ENCODE measurements around the gene SPATC1L.

DNA sequence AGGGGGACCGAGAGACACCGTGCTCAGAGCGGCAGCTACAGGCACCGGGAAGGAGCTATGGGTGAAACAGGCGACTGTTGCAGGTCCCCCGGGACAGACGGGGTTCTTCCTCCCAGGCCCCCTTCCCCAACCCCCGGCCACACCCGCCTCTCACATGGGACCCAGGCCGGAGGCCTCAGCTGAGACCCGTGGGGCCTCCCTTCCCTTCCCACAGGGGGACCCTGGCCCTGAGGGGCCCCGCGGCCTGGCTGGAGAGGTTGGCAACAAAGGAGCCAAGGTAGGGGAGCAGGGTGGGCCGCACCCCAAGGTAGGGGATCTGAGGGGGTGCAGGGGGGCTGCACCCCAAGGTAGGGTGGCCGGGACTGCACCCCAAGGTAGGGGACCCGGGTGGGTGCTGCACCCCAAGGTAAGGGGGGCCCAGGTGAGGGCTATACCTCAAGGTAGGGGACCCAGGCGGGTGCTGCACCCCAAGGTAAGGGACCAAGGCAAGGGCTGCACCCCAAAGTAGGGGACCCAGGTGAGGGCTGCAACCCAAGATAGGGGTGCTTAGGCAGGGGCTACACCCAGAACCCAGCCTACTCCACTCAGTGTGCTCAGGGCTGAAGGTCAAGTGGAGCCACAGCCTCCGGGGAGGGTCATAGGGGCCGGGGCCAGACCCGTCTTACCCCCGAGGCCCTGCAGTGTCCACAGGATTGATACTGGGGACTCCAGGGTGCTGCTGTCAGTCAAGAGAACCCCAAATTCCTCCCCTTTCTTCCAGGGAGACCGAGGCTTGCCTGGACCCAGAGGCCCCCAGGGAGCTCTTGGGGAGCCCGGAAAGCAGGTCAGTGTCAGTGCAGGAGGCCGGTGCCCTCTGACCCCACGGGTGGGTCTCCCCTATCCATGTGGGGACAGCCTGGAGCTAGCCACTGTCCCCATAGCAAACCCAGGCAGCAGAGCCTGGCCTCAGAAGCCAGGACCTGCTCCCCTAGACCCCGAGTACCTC, 63.7 kb downstream of the SPATC1L start:
- TF ChIP-seq GATA2 (IDR thresholded peaks at IDR 0.05; ENCODE audit: low read depth, low read length) (no peak), GATA3 (IDR thresholded peaks at IDR 0.05; ENCODE audit: low read depth, low read length) (no peak)
